Left lobe of liver (tissue), 2 donors: ENCODE measurements around the gene SBK1. TPM values are rescaled to one million over a fixed set of nuclear protein-coding genes. Genes with fewer than 3 reads are reported as not detected.
"Not testable (repeated sequence)": the region's sequence is repeated elsewhere in the genome, so short reads cannot be mapped to it uniquely, and the experiment has no call there.

Experiments
- ATAC-seq: fragments of 200-7000 bp; cut with Tn5 transposase; one replicate; pipeline ENCODE4 v1.9.1; 2020; ENCODE audit warnings: mild to moderate bottlenecking, moderate library complexity
- DNase-seq: peaks from one replicate; pipeline ENCODE4 v3.0.0-alpha.2; 2020; ENCODE audit warnings: low spot score
- total RNA-seq: library from RNA; stranded (reverse); gene quantifications from one replicate; pipeline ENCODE4 v1.2.1, GENCODE V29; 2021
- donor health status: DM: no; HTN: no; CAD: no; lungs with moderate emphysema.
- donor health status: DM: no; HTN: yes; CAD: no.

SBK1 gene
- total RNA-seq, 1 donor from 2014 or later: 0.33 TPM

GRCh38 chr16:28326881-28327610 is 34.7 kb downstream of the SBK1 start:
- no peak for DNase-seq
- peak; percentile 95 for ATAC-seq

- not testable (repeated sequence) for DNase-seq, ATAC-seq
Measured at GRCh38 chr16:28330232-28330631, 37.9 kb downstream of the SBK1 start.

GRCh38 chr16:28330981-28331380 is 38.7 kb downstream of the SBK1 start:
- not testable (repeated sequence) for ATAC-seq, DNase-seq

- not testable (repeated sequence) for DNase-seq, ATAC-seq
Measured at GRCh38 chr16:28332632-28333031, 40.3 kb downstream of the SBK1 start.

GRCh38 chr16:28335678-28336077 is 43.4 kb downstream of the SBK1 start:
- not testable (repeated sequence) for ATAC-seq, DNase-seq

- not testable (repeated sequence) for ATAC-seq, DNase-seq
Measured at GRCh38 chr16:28336940-28337710, 44.8 kb downstream of the SBK1 start.

GRCh38 chr16:28338230-28338629 is 45.9 kb downstream of the SBK1 start:
- not testable (repeated sequence) for ATAC-seq, DNase-seq

- DNase-seq, ATAC-seq: not testable (repeated sequence)
Measured at GRCh38 chr16:28362600-28362999, 70.3 kb downstream of the SBK1 start.

GRCh38 chr16:28363408-28363807 is 71.1 kb downstream of the SBK1 start, which contains the start of gene NPIPB6:
Gene NPIPB6 (minus strand): TSS chr16:28363508. CDS start chr16:28362822, 686 bp downstream.
- ATAC-seq, DNase-seq: not testable (repeated sequence)

- peak; percentile 99 for ATAC-seq
- not testable (repeated sequence) for DNase-seq
Measured at GRCh38 chr16:28364268-28365173, 72.2 kb downstream of the SBK1 start.

GRCh38 chr16:28367926-28368325 is 75.6 kb downstream of the SBK1 start:
- not testable (repeated sequence) for ATAC-seq

More at GRCh38 chr16:28367926-28368325, 75.6 kb downstream of the SBK1 start:
- peak; percentile 38 for DNase-seq

Other genes starting within 250 kb of the SBK1 start
- not detected for gene GSG1L, start 228.8 kb upstream of the SBK1 start, total RNA-seq
- 46.2 TPM for gene XPO6, start 80.6 kb upstream of the SBK1 start, total RNA-seq
- gene NPIPB6, start 71.0 kb downstream of the SBK1 start, total RNA-seq: 0.28 TPM
- gene EIF3CL, start 111.3 kb downstream of the SBK1 start, total RNA-seq: 11.6 TPM
- gene NPIPB7, start 179.8 kb downstream of the SBK1 start, total RNA-seq: not detected
- 17.5 TPM for gene CLN3, start 199.5 kb downstream of the SBK1 start, total RNA-seq
- gene APOBR, start 202.1 kb downstream of the SBK1 start, total RNA-seq: 0.58 TPM
- gene IL27, start 214.3 kb downstream of the SBK1 start, total RNA-seq: 12.9 TPM
- gene NUPR1, start 246.4 kb downstream of the SBK1 start, total RNA-seq: 92.6 TPM